GM19455 (cell line): ENCODE results near the gene BMPR1A.
"Not testable (repeated sequence)": the region's sequence is repeated elsewhere in the genome, so short reads cannot be mapped to it uniquely, and the experiment has no call there.

ENCODE experiments used
- ATAC-seq: cut with Tn5 transposase; IDR thresholded peaks from one replicate; pipeline ENCODE4 v1.9.1; 2021; ENCODE audit not compliant: unreplicated experiment

BMPR1A gene

DNA sequence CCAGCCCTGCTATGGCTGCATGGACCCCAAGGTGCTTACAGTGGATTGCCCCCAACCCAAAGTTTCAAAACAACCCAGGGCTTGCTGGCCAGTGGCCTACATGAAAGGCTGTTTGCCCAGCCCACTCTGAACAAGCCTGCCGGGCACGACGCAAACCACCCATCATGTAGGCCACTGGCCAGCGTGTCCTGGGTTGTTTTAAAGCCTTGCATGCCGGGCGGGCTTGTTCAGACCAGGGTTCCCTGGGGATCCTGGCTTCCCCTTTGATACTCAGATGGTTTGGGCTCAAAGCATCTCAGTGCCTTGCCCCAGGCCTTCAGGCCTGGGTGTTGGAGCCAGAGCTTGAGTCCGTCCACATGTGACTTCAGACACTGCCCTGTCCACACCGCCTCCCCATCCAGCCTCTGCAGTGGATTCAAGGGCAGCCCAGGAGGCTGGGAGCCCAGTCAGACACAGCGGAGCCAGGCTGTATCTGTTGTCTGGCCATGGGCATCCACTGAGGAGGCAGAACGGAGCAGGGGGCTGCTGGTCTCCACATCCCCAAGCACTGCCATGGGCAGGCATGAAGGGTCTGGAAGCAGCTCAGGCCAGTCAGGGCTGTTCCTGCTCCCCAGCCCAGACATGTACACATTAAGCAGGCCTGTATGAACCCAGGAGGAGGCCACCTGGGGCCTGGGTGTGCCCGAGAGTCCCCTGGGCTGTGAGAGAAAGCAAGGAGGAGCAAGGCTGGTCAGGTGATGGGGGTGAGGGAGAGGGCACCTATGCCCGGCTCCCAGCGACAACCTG is 207.8 kb downstream of the BMPR1A start:
- no peak for ATAC-seq

DNA sequence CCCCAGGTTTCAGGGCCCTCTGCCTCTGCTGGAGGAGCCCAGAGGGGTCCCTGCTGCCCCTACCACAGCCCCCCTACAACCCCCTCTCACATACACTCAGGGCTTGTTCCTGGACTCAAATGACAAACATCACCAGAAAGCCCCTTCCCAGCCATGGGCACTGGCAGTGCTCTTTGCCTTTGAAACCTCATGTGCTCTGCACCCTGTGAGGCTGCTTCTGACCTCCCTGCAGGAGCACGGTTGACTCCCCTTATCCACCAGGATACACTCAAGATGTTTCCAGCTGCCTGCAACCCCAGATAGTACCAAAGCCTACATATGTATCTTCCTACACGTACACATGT is 208.4 kb downstream of the BMPR1A start:
- no peak for ATAC-seq

DNA sequence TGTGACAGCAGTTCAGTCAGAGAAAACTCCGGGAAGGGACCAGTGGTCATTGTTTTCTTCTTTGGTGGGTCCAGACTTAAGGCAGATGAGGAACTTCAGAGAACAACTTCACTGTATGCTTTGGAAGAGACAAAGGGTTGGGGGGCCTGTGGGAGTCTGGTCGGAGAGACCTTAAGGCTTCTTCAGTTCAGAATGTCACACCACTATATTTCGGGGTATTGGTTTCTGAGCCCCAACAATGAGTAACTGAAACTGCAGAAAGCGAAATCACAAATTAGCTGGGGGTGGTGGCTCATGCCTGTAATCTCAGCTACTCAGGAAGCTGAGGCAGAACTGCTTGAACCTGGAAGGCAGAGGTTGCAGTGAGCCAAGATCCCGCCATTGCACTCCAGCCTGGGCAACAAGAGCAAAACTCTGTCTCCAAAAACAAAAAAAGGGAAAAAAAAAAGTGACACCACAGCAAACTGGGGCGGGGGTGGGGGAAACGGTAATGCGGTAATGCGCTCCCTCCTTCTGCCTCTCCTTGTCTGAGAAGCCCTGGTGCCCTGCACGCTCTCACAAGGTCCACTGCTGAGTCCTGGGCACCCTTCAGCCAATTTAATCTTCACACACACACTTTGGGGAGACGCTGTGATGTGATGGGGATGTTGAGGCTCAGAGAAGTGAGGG is 209.7 kb downstream of the BMPR1A start:
- ATAC-seq = peak; percentile 22

DNA sequence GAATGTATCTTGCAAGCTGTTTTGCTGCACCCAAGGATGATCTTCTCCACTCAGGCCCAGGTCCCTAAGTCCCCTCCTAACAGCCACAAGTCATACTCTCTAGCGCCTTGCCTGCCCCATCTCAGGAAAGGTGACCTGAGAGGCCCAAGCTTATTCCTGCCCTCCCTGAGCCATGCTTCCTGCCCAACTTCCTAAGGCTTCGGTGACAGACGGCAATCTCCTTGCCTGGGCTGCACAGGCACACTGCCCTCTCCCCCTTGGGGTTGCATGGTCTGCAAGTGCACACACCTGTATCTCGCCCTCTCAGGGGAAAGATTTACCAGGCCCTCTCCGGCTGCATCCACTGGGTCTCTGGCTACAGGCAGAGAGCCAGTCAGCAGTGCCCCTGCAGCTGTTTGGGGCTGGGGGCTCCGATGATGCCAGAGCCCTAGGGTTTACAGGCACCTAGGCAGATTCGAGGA is 211.1 kb downstream of the BMPR1A start:
- no peak for ATAC-seq

GRCh38 chr10:86968271-86968993 is 212.0 kb downstream of the BMPR1A start, which contains the start of gene ADIRF:
Gene ADIRF, plus strand, starts transcription at chr10:86968482. Its CDS starts 63 bp downstream, at chr10:86968545.
- no peak for ATAC-seq

- ATAC-seq = no peak
Observed at GRCh38 chr10:86968994-86969355, 212.6 kb downstream of the BMPR1A start.

DNA sequence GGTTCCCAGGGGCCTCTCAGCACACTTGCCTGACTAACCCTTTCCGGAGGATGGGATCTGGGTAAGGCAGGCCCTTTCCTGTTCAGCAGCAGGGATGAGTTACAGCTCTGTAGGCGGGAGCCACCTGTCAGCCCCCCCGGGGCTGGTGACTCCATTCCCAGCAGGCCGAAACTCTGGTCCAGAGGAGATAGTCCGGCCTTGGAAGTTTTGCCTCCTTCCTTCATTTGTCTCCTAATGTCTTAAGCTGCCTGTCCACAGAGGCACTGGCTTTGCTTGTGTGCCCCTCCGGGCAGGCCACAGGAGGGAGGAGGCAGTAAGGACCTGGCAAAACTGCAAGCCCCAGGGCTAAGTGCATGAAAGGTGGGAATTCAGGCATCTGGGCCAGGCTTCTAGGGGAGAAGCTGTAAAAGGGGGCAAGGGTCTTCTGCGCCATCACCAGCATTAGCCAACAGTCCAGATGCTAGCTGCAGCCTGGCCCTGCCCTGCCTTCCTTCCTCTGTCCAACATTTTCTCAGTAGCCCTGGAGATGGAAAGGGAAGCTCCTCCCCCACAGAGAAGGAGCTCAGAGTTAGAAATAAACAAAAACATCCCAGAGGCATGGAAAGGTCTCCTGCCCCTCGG is 213.1 kb downstream of the BMPR1A start:
- no peak for ATAC-seq

GRCh38 chr10:86970162-86970981 is 214.0 kb downstream of the BMPR1A start:
- ATAC-seq = no peak

DNA sequence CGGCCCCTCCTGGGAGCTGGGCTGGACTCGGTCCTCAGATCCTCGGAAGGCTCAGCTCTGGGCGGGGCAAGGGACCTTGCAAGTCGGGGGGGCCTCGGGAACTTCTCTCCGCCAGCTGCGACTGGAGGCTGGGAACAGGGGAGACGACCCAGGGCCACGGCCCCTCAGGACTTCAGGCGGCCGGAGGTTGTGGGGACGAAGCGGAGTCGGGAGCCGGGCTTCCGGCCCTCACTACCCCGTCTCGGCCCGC is 214.5 kb downstream of the BMPR1A start:
- no peak for ATAC-seq

- ATAC-seq = peak; percentile 79
Observed at GRCh38 chr10:86971232-86971991, 215.0 kb downstream of the BMPR1A start.

DNA sequence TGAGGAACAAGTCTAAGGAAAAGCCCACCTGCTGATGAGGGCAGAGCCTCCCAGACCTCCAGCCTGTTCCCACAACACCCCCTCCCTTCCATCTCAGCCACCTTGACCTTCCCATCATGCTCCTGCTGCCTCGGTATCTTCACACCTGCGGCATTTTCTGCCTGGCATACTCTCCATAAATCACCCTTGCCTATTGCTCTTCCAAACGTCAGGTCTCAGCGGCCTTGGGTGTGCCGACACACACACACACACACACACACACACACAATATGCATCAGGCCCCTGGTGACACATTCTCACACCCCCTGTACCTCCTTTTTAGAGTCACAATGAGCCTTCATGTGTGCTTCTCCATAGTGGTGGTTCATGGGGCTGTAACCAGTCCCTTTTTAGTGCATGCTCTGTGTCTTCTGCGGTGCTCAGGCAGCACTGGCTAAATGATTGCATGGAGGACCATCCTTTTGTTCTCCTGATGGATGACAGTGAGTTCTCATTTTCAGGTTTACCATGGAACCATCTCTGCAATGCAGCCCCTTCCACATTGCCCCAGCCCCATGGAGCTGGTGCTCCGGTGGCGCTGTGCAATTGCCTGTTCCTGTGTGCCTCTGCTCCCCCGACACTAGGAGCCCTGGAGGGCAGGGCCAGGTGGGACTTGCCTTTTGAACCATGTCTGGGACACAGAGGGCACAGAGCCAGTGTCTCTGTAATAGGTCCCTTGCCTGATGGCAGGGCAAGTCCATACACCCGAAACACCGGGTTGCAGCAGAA is 216.4 kb downstream of the BMPR1A start:
- no peak for ATAC-seq

DNA sequence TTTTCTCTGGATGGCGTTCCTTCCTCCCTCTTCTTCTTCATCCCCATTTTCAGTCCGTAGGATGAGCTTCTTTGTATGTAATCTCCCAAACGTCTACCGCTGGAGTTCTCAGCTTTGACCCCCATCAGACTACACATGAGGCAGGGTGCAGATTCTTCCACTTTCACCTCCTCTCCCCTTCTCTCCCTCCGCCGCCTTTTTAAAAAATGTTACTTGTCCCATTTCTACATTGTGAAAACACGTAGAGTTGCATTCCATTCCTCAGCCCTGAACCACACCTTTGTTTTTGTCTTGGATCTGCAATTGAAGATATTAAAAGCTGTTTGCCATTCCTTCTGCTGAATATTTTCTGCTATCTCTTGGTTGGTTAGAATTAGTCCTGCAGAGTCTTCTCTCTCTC is 218.1 kb downstream of the BMPR1A start:
- no peak for ATAC-seq

- no peak for ATAC-seq
Observed at GRCh38 chr10:86976362-86977056, 220.1 kb downstream of the BMPR1A start.

- not testable (repeated sequence) for ATAC-seq
Observed at GRCh38 chr10:86978457-86978856, 222.0 kb downstream of the BMPR1A start.

DNA sequence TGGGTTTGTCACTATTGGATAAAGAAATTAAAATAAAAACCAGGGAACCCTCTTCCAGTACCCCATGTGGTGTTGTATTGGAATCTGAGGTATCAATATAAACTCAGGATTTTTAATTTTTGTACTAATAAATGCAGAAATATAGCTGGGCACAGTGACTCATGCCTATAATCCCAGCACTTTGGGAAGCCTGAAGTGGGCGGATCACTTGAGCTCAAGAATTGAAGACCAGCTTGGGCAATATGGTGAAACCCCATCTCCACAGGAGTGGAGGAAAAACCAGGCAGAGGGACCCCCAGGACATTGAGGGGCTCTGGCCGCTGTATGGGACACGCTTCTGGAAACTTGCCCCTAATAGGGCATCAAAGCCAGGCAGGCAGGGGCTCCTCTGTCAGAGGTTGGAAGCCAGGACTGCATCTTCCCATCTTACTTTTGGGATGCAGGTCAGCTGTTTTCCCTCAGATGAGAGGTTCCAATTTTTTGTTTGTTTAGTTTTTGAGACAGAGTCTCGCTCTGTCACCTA is 222.9 kb downstream of the BMPR1A start:
- no peak for ATAC-seq

DNA sequence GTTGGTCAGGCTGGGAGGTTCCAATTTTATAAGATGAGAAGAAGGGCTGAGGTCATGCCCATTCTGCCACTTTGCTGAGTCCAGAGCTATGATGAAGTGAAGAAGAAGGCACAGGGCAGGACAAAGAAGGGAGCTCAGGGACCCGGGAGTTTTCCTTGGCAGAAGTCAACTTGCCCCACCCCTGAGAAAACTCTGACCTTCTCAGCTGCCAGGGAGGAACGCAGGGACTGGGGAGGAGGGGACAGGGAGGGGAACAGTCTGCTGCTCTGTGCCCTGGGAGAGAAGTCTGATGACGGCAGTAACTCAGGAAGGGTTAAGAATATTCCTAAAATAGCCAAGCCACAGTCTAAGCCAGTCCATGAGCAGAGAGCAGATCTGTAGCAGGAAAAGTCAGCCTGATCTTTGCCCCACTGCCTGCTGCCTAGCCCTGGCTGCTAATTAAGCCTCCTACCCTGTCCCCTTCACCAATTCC is 223.6 kb downstream of the BMPR1A start:
- ATAC-seq = no peak

DNA sequence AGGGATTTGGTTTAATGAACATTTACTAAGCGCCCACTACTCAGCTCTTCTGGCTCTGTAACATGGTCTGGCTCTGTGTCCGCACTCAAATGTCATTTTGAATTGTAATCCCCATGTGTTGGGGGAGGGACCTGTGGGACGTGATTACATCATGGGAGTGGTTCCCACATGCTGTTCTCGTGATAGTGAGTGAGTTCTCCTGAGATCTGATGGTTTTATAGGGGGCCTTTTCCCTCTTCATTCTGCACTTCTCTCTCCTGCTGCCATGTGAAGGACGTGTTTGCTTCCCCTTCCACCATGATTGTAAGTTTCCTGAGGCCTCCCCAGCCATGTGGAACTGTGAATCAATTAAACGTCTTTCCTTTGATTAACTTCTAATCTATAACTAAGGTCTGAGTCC is 224.6 kb downstream of the BMPR1A start:
- not testable (repeated sequence) for ATAC-seq

GRCh38 chr10:86981716-86982115 is 225.3 kb downstream of the BMPR1A start:
- ATAC-seq = no peak
